Stimulated activated CD4-positive, alpha-beta T cell treated with anti-CD3 and anti-CD28 coated beads, Interleukin-2, amount 100 ng/mL, for 48 hours (primary cell): ENCODE measurements around the gene COX7C.
"Not testable (repeated sequence)": the region's sequence is repeated elsewhere in the genome, so short reads cannot be mapped to it uniquely, and the experiment has no call there.

ENCODE experiments used
- DNase-seq, 2 donors: peaks; one replicate each; pipeline ENCODE4 v3.0.0-alpha.2; 2020

Gene COX7C

GRCh38 chr5:86617756-86618576, at the start of gene COX7C:
Gene COX7C, plus strand, starts transcription at chr5:86617941. Its CDS starts 115 bp downstream, at chr5:86618056.
- DNase-seq = peak; percentile 79 to 86

GRCh38 chr5:86569522-86570426, 48.0 kb upstream of the COX7C start:
- not testable (repeated sequence) for DNase-seq

GRCh38 chr5:86570427-86571083, 47.2 kb upstream of the COX7C start:
- no peak for DNase-seq

GRCh38 chr5:86571109-86571508, 46.6 kb upstream of the COX7C start:
- not testable (repeated sequence) for DNase-seq

GRCh38 chr5:86572825-86573517, 44.8 kb upstream of the COX7C start:
- no peak for DNase-seq

GRCh38 chr5:86579502-86579901, 38.2 kb upstream of the COX7C start:
- DNase-seq = no peak

- DNase-seq = no peak
Measured at GRCh38 chr5:86596476-86596875, 21.3 kb upstream of the COX7C start.

GRCh38 chr5:86605881-86606280, 11.9 kb upstream of the COX7C start:
- no peak for DNase-seq

GRCh38 chr5:86613455-86613854, 4.3 kb upstream of the COX7C start:
- no peak for DNase-seq

- no peak for DNase-seq
Measured at GRCh38 chr5:86617309-86617755, 409 bp upstream of the COX7C start.

- no peak for DNase-seq
Measured at GRCh38 chr5:86623785-86624483, 6.2 kb downstream of the COX7C start.

GRCh38 chr5:86625148-86625547, 7.4 kb downstream of the COX7C start:
- no peak for DNase-seq

GRCh38 chr5:86626149-86626548, 8.4 kb downstream of the COX7C start:
- no peak for DNase-seq

- no peak for DNase-seq
Measured at GRCh38 chr5:86631165-86631564, 13.4 kb downstream of the COX7C start.

GRCh38 chr5:86640998-86641397, 23.3 kb downstream of the COX7C start:
- no peak for DNase-seq

GRCh38 chr5:86644843-86645242, 27.1 kb downstream of the COX7C start:
- DNase-seq = no peak

GRCh38 chr5:86645885-86646284, 28.1 kb downstream of the COX7C start:
- no peak for DNase-seq

- no peak for DNase-seq
Measured at GRCh38 chr5:86646671-86647070, 28.9 kb downstream of the COX7C start.

- DNase-seq = no peak
Measured at GRCh38 chr5:86649832-86650505, 32.2 kb downstream of the COX7C start.

GRCh38 chr5:86660771-86661170, 43.0 kb downstream of the COX7C start:
- not testable (repeated sequence) for DNase-seq

- no peak for DNase-seq
Measured at GRCh38 chr5:86664173-86664572, 46.4 kb downstream of the COX7C start.
